ENCODE data around the gene LYZL6. TPM values are rescaled to one million over a fixed set of nuclear protein-coding genes. Genes with fewer than 3 reads are reported as not detected.

LYZL6 gene
- total and polyA plus RNA-seq, 10 of the 15 experiments (the other 5 are each of a cell fraction or from before 2014, with no cell fraction given) = not detected

- TF ChIP-seq ZBTB4 (CRISPR knock-in tag; IDR thresholded peaks at IDR 0.05) (no peak), FOXK2 (IDR thresholded peaks at IDR 0.05) (no peak), GATAD2B (conservative IDR thresholded peaks at IDR 0.05; ENCODE audit: low read depth) (peak; percentile 56; the same call in 1 of the 2 replicates), CEBPZ (IDR thresholded peaks at IDR 0.05; ENCODE audit: low read depth, low read length) (no peak), CHD1 (IDR thresholded peaks at IDR 0.05; ENCODE audit: low read depth, low read length) (no peak), BHLHE40 (IDR thresholded peaks at IDR 0.05; ENCODE audit: borderline replicate concordance in 1 of 2, low read depth in 2 of 2, low read length in 1 of 2) (peak; percentile 65 to 84), MAX (IDR thresholded peaks at IDR 0.05; ENCODE audit: low read depth, low read length) (peak; percentile 79)
Measured at GRCh38 chr17:35930211-35931065, 13.1 kb downstream of the LYZL6 start, which contains the start of gene RDM1 (continued).
